GM23338 (cell line): ENCODE data around the gene ZNF439. TPM values are rescaled to one million over a fixed set of nuclear protein-coding genes. Genes with fewer than 3 reads are reported as not detected.
A peak's percentile ranks its signal among the peaks of the same experiment; 100 is the strongest.

Experiments used
- ATAC-seq: fragments of 200-7000 bp; cut with Tn5 transposase; 3 replicates; pipeline ENCODE4 v1.9.1; 2020
- DNase-seq: peaks from one replicate; pipeline ENCODE4 v3.0.0-alpha.2; 2015; ENCODE audit warnings: low spot score
- H2AFZ ChIP-seq: fragments of 200-600 bp; sonication (generic); 2 replicates; pipeline ENCODE4 v1.8.0; 2016; ENCODE audit warnings: antibody characterized with exemption, mild to moderate bottlenecking, moderate library complexity
- H3F3A ChIP-seq: fragments of 200-600 bp; sonication (generic); replicated peaks from 2 replicates; pipeline ENCODE4 v1.8.0; 2017; ENCODE audit warnings: antibody characterized with exemption, mixed run types, low read depth
- H3K27ac ChIP-seq: fragments of 200-600 bp; sonication (generic); 2 replicates; pipeline ENCODE4 v1.6.1; 2016; ENCODE audit warnings: low read depth
- H3K27me3 ChIP-seq: fragments of 200-600 bp; sonication (generic); 2 replicates; pipeline ENCODE4 v1.8.0; 2016; ENCODE audit warnings: mild to moderate bottlenecking, mixed run types, moderate library complexity; ENCODE audit not compliant: insufficient read depth
- H3K36me3 ChIP-seq: fragments of 200-600 bp; sonication (generic); 2 replicates; pipeline ENCODE4 v1.8.0; 2016; ENCODE audit warnings: mild to moderate bottlenecking; ENCODE audit not compliant: insufficient read depth
- H3K4me1 ChIP-seq: fragments of 200-600 bp; sonication (generic); 2 replicates; pipeline ENCODE4 v1.8.0; 2016; ENCODE audit warnings: mild to moderate bottlenecking, moderate library complexity; ENCODE audit not compliant: insufficient read depth
- H3K4me2 ChIP-seq: fragments of 200-600 bp; sonication (generic); 2 replicates; pipeline ENCODE4 v1.7.1; 2017; ENCODE audit warnings: mixed run types
- H3K4me3 ChIP-seq: fragments of 200-600 bp; sonication (generic); 2 replicates; pipeline ENCODE4 v1.6.1; 2016; ENCODE audit warnings: mixed run types
- H3K79me2 ChIP-seq: fragments of 200-600 bp; sonication (generic); replicated peaks from 2 replicates; pipeline ENCODE4 v1.8.0; 2017; ENCODE audit warnings: mild to moderate bottlenecking; ENCODE audit not compliant: insufficient read depth
- H3K9me2 ChIP-seq: fragments of 200-600 bp; sonication (generic); 2 replicates; pipeline ENCODE4 v1.8.0; 2017; ENCODE audit not compliant: insufficient read depth
- H4K20me1 ChIP-seq: fragments of 200-600 bp; sonication (generic); replicated peaks from 2 replicates; pipeline ENCODE4 v1.8.0; 2017; ENCODE audit warnings: mild to moderate bottlenecking; ENCODE audit not compliant: insufficient read depth
- H3K27ac Mint-ChIP-seq: 2 replicates; pipeline ENCODE4 v1.8.0; 2020; ENCODE audit warnings: inconsistent platforms, mild to moderate bottlenecking, moderate library complexity, mixed read lengths
- H3K27me3 Mint-ChIP-seq: 3 replicates; pipeline ENCODE4 v1.8.0; 2022; ENCODE audit warnings: low read depth, mild to moderate bottlenecking, moderate library complexity, mixed read lengths, inconsistent platforms; ENCODE audit not compliant: insufficient read depth, poor library complexity
- H3K36me3 Mint-ChIP-seq: 3 replicates; pipeline ENCODE4 v1.8.0; 2021; ENCODE audit warnings: low read depth, mild to moderate bottlenecking, inconsistent platforms, moderate library complexity, mixed read lengths
- H3K4me1 Mint-ChIP-seq: 3 replicates; pipeline ENCODE4 v1.8.0; 2020; ENCODE audit warnings: mild to moderate bottlenecking, inconsistent platforms, mixed read lengths
- H3K4me3 Mint-ChIP-seq: 3 replicates; pipeline ENCODE4 v1.8.0; 2021; ENCODE audit warnings: moderate library complexity, mild to moderate bottlenecking, inconsistent platforms, mixed read lengths
- H3K9me3 Mint-ChIP-seq: 3 replicates; pipeline ENCODE4 v1.8.0; 2020; ENCODE audit warnings: moderate library complexity, mild to moderate bottlenecking, inconsistent platforms, mixed read lengths
- CREB1 ChIP-seq: fragments of 250-450 bp; sonication (Bioruptor Pico); IDR thresholded peaks from 2 replicates; pipeline ENCODE4 v1.5.0; 2020; ENCODE audit warnings: low read depth, mild to moderate bottlenecking, moderate library complexity
- CTCF ChIP-seq, 2 experiments: fragments of 200-600 bp in 1 of 2; sonication (generic) in 1 of 2; conservative IDR thresholded peaks; 2 replicates each; pipeline versions ENCODE4 v1.5.1 to v1.6.1; 2016 to 2017; ENCODE audit warnings: antibody characterized with exemption in 2 of 2, low read depth in 2 of 2, mild to moderate bottlenecking in 2 of 2, moderate library complexity in 1 of 2
- EZH2 ChIP-seq: fragments of 200-600 bp; sonication (generic); IDR thresholded peaks from one replicate; pipeline ENCODE4 v1.8.0; 2017; ENCODE audit warnings: antibody characterized with exemption, mild to moderate bottlenecking, low read depth; ENCODE audit not compliant: unreplicated experiment
- EZH2phosphoT487 ChIP-seq: fragments of 200-600 bp; sonication (generic); IDR thresholded peaks from one replicate; pipeline ENCODE4 v1.8.1; 2018; ENCODE audit warnings: antibody characterized with exemption; ENCODE audit not compliant: unreplicated experiment
- JUNB ChIP-seq: IDR thresholded peaks from one replicate; pipeline ENCODE4 v1.6.1; 2016; ENCODE audit warnings: antibody characterized with exemption; ENCODE audit not compliant: unreplicated experiment
- NANOG ChIP-seq: IDR thresholded peaks from 2 replicates; pipeline ENCODE4 v1.6.1; 2016; ENCODE audit warnings: antibody characterized with exemption, borderline replicate concordance
- POLR2AphosphoS5 ChIP-seq: IDR thresholded peaks from 2 replicates; pipeline ENCODE4 v1.6.1; 2016; ENCODE audit warnings: antibody characterized with exemption, low read depth
- STAT1 ChIP-seq: IDR thresholded peaks from one replicate; pipeline ENCODE4 v1.6.1; 2016; ENCODE audit warnings: antibody characterized with exemption; ENCODE audit not compliant: unreplicated experiment
- ZNF114 ChIP-seq: fragments of 250-450 bp; sonication (Bioruptor Pico); IDR thresholded peaks from 2 replicates; pipeline ENCODE4 v1.5.0; 2020; ENCODE audit warnings: mild to moderate bottlenecking, moderate library complexity
- ZNF331 ChIP-seq: fragments of 250-450 bp; sonication (Bioruptor Pico); IDR thresholded peaks from 2 replicates; pipeline ENCODE4 v1.5.0; 2020; ENCODE audit warnings: low read depth, mild to moderate bottlenecking, moderate library complexity
- polyA plus RNA-seq: library from polyadenylated mRNA; unstranded; fragments of >200 nt; fragmentation: Nextera tagmentation; extraction: Ambion mirVana; gene quantifications from 2 replicates; pipeline ENCODE4 v1.2.1, GENCODE V29; 2016
- total RNA-seq: library from RNA; depleted of rRNA; stranded (reverse); fragments of >200 nt; shearing (Covaris generic); gene quantifications from 2 replicates; pipeline ENCODE4 v1.2.3, GENCODE V29; 2014
- TF ChIP-seq, protein P1 (sequence below): IDR thresholded peaks from 2 replicates; pipeline ENCODE4 v1.6.1; 2016; ENCODE audit warnings: antibody characterized with exemption
- TF ChIP-seq, protein P2 (sequence below): IDR thresholded peaks from one replicate; pipeline ENCODE4 v1.6.1; 2018; ENCODE audit warnings: antibody characterized with exemption; ENCODE audit not compliant: unreplicated experiment
- TF ChIP-seq, protein P3 (sequence below): fragments of 250-450 bp; sonication (Bioruptor Pico); IDR thresholded peaks from 2 replicates; pipeline ENCODE4 v1.5.0; 2020; ENCODE audit warnings: mild to moderate bottlenecking, moderate library complexity

The ZNF439 gene
- total and polyA plus RNA-seq, 2 experiments from 2014 or later, result 4.5 to 6.6 TPM

GRCh38 chr19:11813703-11814028 is 34.9 kb upstream of the ZNF439 start:
- peaks cover 4% of the 10 kb centered on the region; the same call in 1 of the 2 replicates for H3K4me1 ChIP-seq
- peaks cover 42% of the 10 kb centered on the region for H3K27me3 ChIP-seq
- H3K4me3 ChIP-seq, result peak overlapping the region; percentile 79
- Mint-ChIP-seq H3K4me1 (no peaks in the 10 kb centered on the region), H3K36me3 (peaks cover 24% of the 10 kb centered on the region), H3K27me3 (peaks cover 7% of the 10 kb centered on the region), H3K4me3 (no peak overlapping the region), H3K27ac (no peak overlapping the region), H3K9me3 (peaks cover 88% of the 10 kb centered on the region)
- peaks cover 9% of the 10 kb centered on the region for H4K20me1 ChIP-seq
- no peak overlapping the region for H2AFZ ChIP-seq
- H3K9me2 ChIP-seq, result no peaks in the 10 kb centered on the region
- peak overlapping the region; percentile 85 for H3K4me2 ChIP-seq
- no peaks in the 10 kb centered on the region for H3K36me3 ChIP-seq
- H3K27ac ChIP-seq, result no peak overlapping the region
- H3K79me2 ChIP-seq, result no peaks in the 10 kb centered on the region
- no peak for TF ChIP-seq POLR2AphosphoS5
- no peak for TF ChIP-seq ZNF114 (CRISPR knock-in tag)
- TF ChIP-seq CREB1 (CRISPR knock-in tag), result no peak
- no peak for TF ChIP-seq NANOG
- TF ChIP-seq, protein P1, sequence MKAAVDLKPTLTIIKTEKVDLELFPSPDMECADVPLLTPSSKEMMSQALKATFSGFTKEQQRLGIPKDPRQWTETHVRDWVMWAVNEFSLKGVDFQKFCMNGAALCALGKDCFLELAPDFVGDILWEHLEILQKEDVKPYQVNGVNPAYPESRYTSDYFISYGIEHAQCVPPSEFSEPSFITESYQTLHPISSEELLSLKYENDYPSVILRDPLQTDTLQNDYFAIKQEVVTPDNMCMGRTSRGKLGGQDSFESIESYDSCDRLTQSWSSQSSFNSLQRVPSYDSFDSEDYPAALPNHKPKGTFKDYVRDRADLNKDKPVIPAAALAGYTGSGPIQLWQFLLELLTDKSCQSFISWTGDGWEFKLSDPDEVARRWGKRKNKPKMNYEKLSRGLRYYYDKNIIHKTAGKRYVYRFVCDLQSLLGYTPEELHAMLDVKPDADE, result no peak
- TF ChIP-seq, protein P2, sequence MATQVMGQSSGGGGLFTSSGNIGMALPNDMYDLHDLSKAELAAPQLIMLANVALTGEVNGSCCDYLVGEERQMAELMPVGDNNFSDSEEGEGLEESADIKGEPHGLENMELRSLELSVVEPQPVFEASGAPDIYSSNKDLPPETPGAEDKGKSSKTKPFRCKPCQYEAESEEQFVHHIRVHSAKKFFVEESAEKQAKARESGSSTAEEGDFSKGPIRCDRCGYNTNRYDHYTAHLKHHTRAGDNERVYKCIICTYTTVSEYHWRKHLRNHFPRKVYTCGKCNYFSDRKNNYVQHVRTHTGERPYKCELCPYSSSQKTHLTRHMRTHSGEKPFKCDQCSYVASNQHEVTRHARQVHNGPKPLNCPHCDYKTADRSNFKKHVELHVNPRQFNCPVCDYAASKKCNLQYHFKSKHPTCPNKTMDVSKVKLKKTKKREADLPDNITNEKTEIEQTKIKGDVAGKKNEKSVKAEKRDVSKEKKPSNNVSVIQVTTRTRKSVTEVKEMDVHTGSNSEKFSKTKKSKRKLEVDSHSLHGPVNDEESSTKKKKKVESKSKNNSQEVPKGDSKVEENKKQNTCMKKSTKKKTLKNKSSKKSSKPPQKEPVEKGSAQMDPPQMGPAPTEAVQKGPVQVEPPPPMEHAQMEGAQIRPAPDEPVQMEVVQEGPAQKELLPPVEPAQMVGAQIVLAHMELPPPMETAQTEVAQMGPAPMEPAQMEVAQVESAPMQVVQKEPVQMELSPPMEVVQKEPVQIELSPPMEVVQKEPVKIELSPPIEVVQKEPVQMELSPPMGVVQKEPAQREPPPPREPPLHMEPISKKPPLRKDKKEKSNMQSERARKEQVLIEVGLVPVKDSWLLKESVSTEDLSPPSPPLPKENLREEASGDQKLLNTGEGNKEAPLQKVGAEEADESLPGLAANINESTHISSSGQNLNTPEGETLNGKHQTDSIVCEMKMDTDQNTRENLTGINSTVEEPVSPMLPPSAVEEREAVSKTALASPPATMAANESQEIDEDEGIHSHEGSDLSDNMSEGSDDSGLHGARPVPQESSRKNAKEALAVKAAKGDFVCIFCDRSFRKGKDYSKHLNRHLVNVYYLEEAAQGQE, result no peak
- TF ChIP-seq, protein P3, sequence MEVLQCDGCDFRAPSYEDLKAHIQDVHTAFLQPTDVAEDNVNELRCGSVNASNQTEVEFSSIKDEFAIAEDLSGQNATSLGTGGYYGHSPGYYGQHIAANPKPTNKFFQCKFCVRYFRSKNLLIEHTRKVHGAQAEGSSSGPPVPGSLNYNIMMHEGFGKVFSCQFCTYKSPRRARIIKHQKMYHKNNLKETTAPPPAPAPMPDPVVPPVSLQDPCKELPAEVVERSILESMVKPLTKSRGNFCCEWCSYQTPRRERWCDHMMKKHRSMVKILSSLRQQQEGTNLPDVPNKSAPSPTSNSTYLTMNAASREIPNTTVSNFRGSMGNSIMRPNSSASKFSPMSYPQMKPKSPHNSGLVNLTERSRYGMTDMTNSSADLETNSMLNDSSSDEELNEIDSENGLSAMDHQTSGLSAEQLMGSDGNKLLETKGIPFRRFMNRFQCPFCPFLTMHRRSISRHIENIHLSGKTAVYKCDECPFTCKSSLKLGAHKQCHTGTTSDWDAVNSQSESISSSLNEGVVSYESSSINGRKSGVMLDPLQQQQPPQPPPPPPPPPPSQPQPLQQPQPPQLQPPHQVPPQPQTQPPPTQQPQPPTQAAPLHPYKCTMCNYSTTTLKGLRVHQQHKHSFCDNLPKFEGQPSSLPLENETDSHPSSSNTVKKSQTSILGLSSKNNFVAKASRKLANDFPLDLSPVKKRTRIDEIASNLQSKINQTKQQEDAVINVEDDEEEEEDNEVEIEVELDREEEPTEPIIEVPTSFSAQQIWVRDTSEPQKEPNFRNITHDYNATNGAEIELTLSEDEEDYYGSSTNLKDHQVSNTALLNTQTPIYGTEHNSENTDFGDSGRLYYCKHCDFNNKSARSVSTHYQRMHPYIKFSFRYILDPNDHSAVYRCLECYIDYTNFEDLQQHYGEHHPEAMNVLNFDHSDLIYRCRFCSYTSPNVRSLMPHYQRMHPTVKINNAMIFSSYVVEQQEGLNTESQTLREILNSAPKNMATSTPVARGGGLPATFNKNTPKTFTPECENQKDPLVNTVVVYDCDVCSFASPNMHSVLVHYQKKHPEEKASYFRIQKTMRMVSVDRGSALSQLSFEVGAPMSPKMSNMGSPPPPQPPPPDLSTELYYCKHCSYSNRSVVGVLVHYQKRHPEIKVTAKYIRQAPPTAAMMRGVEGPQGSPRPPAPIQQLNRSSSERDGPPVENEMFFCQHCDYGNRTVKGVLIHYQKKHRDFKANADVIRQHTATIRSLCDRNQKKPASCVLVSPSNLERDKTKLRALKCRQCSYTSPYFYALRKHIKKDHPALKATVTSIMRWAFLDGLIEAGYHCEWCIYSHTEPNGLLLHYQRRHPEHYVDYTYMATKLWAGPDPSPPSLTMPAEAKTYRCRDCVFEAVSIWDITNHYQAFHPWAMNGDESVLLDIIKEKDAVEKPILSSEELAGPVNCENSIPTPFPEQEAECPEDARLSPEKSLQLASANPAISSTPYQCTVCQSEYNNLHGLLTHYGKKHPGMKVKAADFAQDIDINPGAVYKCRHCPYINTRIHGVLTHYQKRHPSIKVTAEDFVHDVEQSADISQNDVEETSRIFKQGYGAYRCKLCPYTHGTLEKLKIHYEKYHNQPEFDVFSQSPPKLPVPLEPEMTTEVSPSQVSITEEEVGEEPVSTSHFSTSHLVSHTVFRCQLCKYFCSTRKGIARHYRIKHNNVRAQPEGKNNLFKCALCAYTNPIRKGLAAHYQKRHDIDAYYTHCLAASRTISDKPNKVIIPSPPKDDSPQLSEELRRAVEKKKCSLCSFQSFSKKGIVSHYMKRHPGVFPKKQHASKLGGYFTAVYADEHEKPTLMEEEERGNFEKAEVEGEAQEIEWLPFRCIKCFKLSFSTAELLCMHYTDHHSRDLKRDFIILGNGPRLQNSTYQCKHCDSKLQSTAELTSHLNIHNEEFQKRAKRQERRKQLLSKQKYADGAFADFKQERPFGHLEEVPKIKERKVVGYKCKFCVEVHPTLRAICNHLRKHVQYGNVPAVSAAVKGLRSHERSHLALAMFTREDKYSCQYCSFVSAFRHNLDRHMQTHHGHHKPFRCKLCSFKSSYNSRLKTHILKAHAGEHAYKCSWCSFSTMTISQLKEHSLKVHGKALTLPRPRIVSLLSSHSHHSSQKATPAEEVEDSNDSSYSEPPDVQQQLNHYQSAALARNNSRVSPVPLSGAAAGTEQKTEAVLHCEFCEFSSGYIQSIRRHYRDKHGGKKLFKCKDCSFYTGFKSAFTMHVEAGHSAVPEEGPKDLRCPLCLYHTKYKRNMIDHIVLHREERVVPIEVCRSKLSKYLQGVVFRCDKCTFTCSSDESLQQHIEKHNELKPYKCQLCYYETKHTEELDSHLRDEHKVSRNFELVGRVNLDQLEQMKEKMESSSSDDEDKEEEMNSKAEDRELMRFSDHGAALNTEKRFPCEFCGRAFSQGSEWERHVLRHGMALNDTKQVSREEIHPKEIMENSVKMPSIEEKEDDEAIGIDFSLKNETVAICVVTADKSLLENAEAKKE (CRISPR knock-in tag), result no peak
- TF ChIP-seq STAT1, result no peak
- no peak for TF ChIP-seq EZH2
- no peak for TF ChIP-seq EZH2phosphoT487
- TF ChIP-seq JUNB, result no peak
- no peak for TF ChIP-seq CTCF (conservative IDR thresholded peaks at IDR 0.05; ENCODE audit: low read depth in 2 of 2)
- no peak for TF ChIP-seq ZNF331 (CRISPR knock-in tag)
- DNase-seq (no peak), ATAC-seq (no peak)
- H3F3A ChIP-seq, result no peaks in the 10 kb centered on the region
